Tibial nerve (tissue), 4 donors: ENCODE measurements around the gene WIPF1. TPM values are rescaled to one million over a fixed set of nuclear protein-coding genes. Genes with fewer than 3 reads are reported as not detected.

Source experiments
- DNase-seq, 2 donors: peaks; one replicate each; pipeline ENCODE4 v3.0.0-alpha.2; 2019; ENCODE audit warnings: low spot score in 2 of 2
- H3K27ac ChIP-seq, 4 donors: fragments of 200-600 bp; sonication (generic) in 3 of 4; one replicate each; pipeline ENCODE4 v1.5.1; 2017 to 2019; ENCODE audit warnings: mild to moderate bottlenecking in 1 of 4
- H3K27me3 ChIP-seq, 2 donors: fragments of 200-600 bp; sonication (generic) in 1 of 2; one replicate each; pipeline versions ENCODE4 v1.5.1 to v1.6.0; 2017 to 2019
- H3K36me3 ChIP-seq, 3 donors: fragments of 200-600 bp; sonication (generic); one replicate each; pipeline ENCODE4 v1.5.1; 2018 to 2019
- H3K4me1 ChIP-seq, 4 donors: fragments of 200-600 bp; sonication (generic) in 3 of 4; one replicate each; pipeline ENCODE4 v1.5.1; 2017 to 2019
- H3K4me3 ChIP-seq, 4 donors: fragments of 200-600 bp; sonication (generic) in 3 of 4; one replicate each; pipeline ENCODE4 v1.5.1; 2017 to 2019; ENCODE audit warnings: mild to moderate bottlenecking in 1 of 4, moderate library complexity in 1 of 4
- H3K9me3 ChIP-seq, 4 donors: fragments of 200-600 bp; sonication (generic) in 3 of 4; one replicate each; pipeline ENCODE4 v1.5.1; 2017 to 2019
- CTCF ChIP-seq, 5 experiments: fragments of 200-600 bp in 3 of 5; fragments of 450-650 bp in 2 of 5; sonication (generic) in 3 of 5; IDR thresholded peaks; one replicate each; pipeline ENCODE4 v1.5.1; 2016 to 2019; ENCODE audit warnings: antibody characterized with exemption in 5 of 5, mild to moderate bottlenecking in 3 of 5, moderate library complexity in 2 of 5
- EP300 ChIP-seq, 2 donors: sonication (generic); formaldehyde crosslinking; IDR thresholded peaks; one replicate each; pipeline ENCODE4 v1.6.1; 2017; ENCODE audit warnings: antibody characterized with exemption in 2 of 2, mild to moderate bottlenecking in 1 of 2
- POLR2A ChIP-seq, 2 donors: fragments of 450-650 bp; IDR thresholded peaks; one replicate each; pipeline ENCODE4 v1.6.1; 2017; ENCODE audit warnings: antibody characterized with exemption in 2 of 2, mild to moderate bottlenecking in 2 of 2, moderate library complexity in 2 of 2
- WGBS, 2 donors: methylation state at CpG; one replicate each; pipeline ENCODE4 v1.1.5; 2018; 5-methylcytosine and 5-hydroxymethylcytosine counted together
- total RNA-seq, 4 donors: library from RNA; depleted of rRNA; stranded (reverse); fragments of >200 nt; gene quantifications; one replicate each; pipeline ENCODE4 v1.1.0, GENCODE V29; 2016

WIPF1 gene
- total RNA-seq, 4 donors from 2014 or later, result 43.2 to 63.8 (median 52.9) TPM

GRCh38 chr2:174623106-174623637 lies 25.6 kb upstream of the WIPF1 start:
- Histone ChIP-seq H3K36me3 (no peaks in the 10 kb centered on the region), H3K4me1 (peaks cover 0 to 30% (median 10%) of the 10 kb centered on the region in 4 donors), H3K4me3 (no peak overlapping the region), H3K27ac (no peak overlapping the region), H3K9me3 (no peaks in the 10 kb centered on the region), H3K27me3 (no peaks in the 10 kb centered on the region)
- no peak for DNase-seq
- TF ChIP-seq CTCF (IDR thresholded peaks at IDR 0.05), result no peak
- no peak for TF ChIP-seq EP300 (IDR thresholded peaks at IDR 0.05)
- TF ChIP-seq POLR2A (IDR thresholded peaks at IDR 0.05), result no peak
- 64 to 73% methylated on average over 2 of the region's 2 CpGs for WGBS, 2 donors

GRCh38 chr2:174621323-174621722 lies 23.7 kb upstream of the WIPF1 start:
- H3K4me3 ChIP-seq, result no peak overlapping the region
- TF ChIP-seq EP300 (IDR thresholded peaks at IDR 0.05) (no peak), POLR2A (IDR thresholded peaks at IDR 0.05) (no peak), CTCF (IDR thresholded peaks at IDR 0.05) (no peak)
- no peak overlapping the region for H3K27ac ChIP-seq
- no peaks in the 10 kb centered on the region for H3K36me3 ChIP-seq
- no peaks in the 10 kb centered on the region for H3K27me3 ChIP-seq
- DNase-seq, result no peak
- peaks cover 0 to 41% (median 26%) of the 10 kb centered on the region in 4 donors for H3K4me1 ChIP-seq
- no peaks in the 10 kb centered on the region for H3K9me3 ChIP-seq
- 90 to 91% methylated on average over 3 of the region's 3 CpGs for WGBS, 2 donors

GRCh38 chr2:174618179-174618578 lies 20.6 kb upstream of the WIPF1 start:
- Histone ChIP-seq H3K27ac (peak overlapping the region; percentile 55 to 80 (median 72)), H3K4me1 (peaks cover 0 to 57% (median 33%) of the 10 kb centered on the region in 4 donors), H3K9me3 (no peaks in the 10 kb centered on the region), H3K4me3 (no peak overlapping the region), H3K27me3 (no peaks in the 10 kb centered on the region), H3K36me3 (no peaks in the 10 kb centered on the region)
- TF ChIP-seq CTCF (IDR thresholded peaks at IDR 0.05), result no peak
- no peak for TF ChIP-seq EP300 (IDR thresholded peaks at IDR 0.05)
- TF ChIP-seq POLR2A (IDR thresholded peaks at IDR 0.05), result no peak
- WGBS, 2 donors, result 76 to 83% methylated on average over 2 of the region's 2 CpGs
- no peak for DNase-seq

GRCh38 chr2:174617718-174618117 lies 20.1 kb upstream of the WIPF1 start:
- no peak for TF ChIP-seq EP300 (IDR thresholded peaks at IDR 0.05)
- TF ChIP-seq CTCF (IDR thresholded peaks at IDR 0.05), result no peak
- TF ChIP-seq POLR2A (IDR thresholded peaks at IDR 0.05), result no peak
- Histone ChIP-seq H3K4me1 (peaks cover 0 to 59% (median 33%) of the 10 kb centered on the region in 4 donors), H3K9me3 (no peaks in the 10 kb centered on the region), H3K27ac (peak overlapping the region; percentile 55 to 80 (median 72)), H3K27me3 (no peaks in the 10 kb centered on the region), H3K4me3 (no peak overlapping the region), H3K36me3 (no peaks in the 10 kb centered on the region)
- no peak for DNase-seq
- 68 to 75% methylated on average over 3 of the region's 3 CpGs for WGBS, 2 donors

GRCh38 chr2:174617120-174617519 lies 19.5 kb upstream of the WIPF1 start:
- 73% methylated on average over 2 of the region's 2 CpGs for WGBS, 2 donors
- H3K9me3 ChIP-seq, result no peaks in the 10 kb centered on the region
- H3K4me1 ChIP-seq, result peaks cover 0 to 59% (median 33%) of the 10 kb centered on the region in 4 donors
- no peaks in the 10 kb centered on the region for H3K27me3 ChIP-seq
- no peaks in the 10 kb centered on the region for H3K36me3 ChIP-seq
- no peak for DNase-seq
- H3K27ac ChIP-seq, result peak overlapping the region; percentile 55 to 80 (median 72)
- H3K4me3 ChIP-seq, result no peak overlapping the region
- TF ChIP-seq CTCF (IDR thresholded peaks at IDR 0.05) (peak in 1 of 5 experiments; percentile 27), EP300 (IDR thresholded peaks at IDR 0.05) (peak in 1 of 2 donors; percentile 78), POLR2A (IDR thresholded peaks at IDR 0.05) (no peak)
